Measurements from ENCODE around the gene SERPINB2.

Gene SERPINB2

DNA sequence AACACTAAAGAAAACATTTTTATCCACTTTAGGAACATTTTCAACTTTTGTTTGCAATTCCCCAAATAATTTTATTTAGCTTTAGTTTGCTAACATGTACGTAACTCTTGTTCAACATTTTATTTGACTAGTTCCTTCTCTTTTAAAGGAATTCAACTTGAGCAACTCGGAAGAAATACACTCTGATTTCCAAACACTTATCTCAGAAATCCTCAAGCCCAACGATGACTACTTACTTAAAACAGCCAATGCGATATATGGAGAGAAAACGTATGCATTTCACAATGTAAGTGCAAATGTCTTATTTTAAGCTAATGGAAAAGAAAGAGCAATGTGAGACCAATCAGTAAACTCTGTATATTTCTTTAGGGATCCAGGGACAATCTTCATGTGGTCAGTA is 30.3 kb downstream of the SERPINB2 start:
- Histone ChIP-seq H3K4me3 (ENCODE audit: low read depth, low read length, poor library complexity, severe bottlenecking) (no peak overlapping the region), H3K9me3 (ENCODE audit: low read length) (no peaks in the 10 kb centered on the region), H2AFZ (ENCODE audit: low read length) (no peak overlapping the region), H3K27ac (ENCODE audit: low read depth, low read length, poor library complexity, severe bottlenecking) (no peak overlapping the region), H3K4me2 (ENCODE audit: low read length) (no peak overlapping the region), H3K79me2 (ENCODE audit: insufficient read depth, low read length) (no peaks in the 10 kb centered on the region), H3K36me3 (ENCODE audit: insufficient read depth, low read length) (no peaks in the 10 kb centered on the region), H3K27me3 (ENCODE audit: insufficient read depth, low read length) (no peaks in the 10 kb centered on the region), H3K9me2 (ENCODE audit: low read depth, low read length) (no peaks in the 10 kb centered on the region), H3K9ac (ENCODE audit: low read length) (no peak overlapping the region), H3F3A (ENCODE audit: insufficient read depth, low read length) (no peaks in the 10 kb centered on the region), H3K4me1 (ENCODE audit: insufficient read depth, low read length, severe bottlenecking) (no peaks in the 10 kb centered on the region), H4K20me1 (ENCODE audit: insufficient read depth, low read length) (no peaks in the 10 kb centered on the region)
- no peak for TF ChIP-seq EZH2 (IDR thresholded peaks at IDR 0.05; ENCODE audit: borderline replicate concordance, low read length)
- TF ChIP-seq, protein P1, sequence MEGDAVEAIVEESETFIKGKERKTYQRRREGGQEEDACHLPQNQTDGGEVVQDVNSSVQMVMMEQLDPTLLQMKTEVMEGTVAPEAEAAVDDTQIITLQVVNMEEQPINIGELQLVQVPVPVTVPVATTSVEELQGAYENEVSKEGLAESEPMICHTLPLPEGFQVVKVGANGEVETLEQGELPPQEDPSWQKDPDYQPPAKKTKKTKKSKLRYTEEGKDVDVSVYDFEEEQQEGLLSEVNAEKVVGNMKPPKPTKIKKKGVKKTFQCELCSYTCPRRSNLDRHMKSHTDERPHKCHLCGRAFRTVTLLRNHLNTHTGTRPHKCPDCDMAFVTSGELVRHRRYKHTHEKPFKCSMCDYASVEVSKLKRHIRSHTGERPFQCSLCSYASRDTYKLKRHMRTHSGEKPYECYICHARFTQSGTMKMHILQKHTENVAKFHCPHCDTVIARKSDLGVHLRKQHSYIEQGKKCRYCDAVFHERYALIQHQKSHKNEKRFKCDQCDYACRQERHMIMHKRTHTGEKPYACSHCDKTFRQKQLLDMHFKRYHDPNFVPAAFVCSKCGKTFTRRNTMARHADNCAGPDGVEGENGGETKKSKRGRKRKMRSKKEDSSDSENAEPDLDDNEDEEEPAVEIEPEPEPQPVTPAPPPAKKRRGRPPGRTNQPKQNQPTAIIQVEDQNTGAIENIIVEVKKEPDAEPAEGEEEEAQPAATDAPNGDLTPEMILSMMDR (IDR thresholded peaks at IDR 0.05; ENCODE audit: low read length), result no peak

DNA sequence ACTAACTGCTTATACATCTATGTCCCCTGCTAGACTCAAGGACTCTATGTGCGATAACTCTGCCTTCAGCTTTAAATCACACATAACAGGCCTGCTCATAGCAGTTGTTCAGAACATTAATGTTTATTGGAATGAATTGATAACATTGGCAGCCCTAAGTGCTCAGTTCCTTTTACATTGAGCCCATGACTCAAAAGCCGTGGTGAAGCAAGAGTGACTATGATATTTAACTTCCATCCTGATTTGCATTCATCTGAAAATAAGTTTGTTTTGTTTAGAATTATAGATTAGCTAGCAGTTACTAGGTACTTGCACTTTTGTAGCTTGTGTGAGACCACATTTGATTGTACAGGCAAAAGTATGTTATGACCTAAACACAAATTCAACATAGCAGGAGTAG is 34.5 kb downstream of the SERPINB2 start:
- Histone ChIP-seq H3K36me3 (ENCODE audit: insufficient read depth, low read length) (no peaks in the 10 kb centered on the region), H3F3A (ENCODE audit: insufficient read depth, low read length) (no peaks in the 10 kb centered on the region), H4K20me1 (ENCODE audit: insufficient read depth, low read length) (no peaks in the 10 kb centered on the region), H3K79me2 (ENCODE audit: insufficient read depth, low read length) (no peaks in the 10 kb centered on the region), H3K9me3 (ENCODE audit: low read length) (no peaks in the 10 kb centered on the region), H3K4me3 (ENCODE audit: low read depth, low read length, poor library complexity, severe bottlenecking) (no peak overlapping the region), H3K4me2 (ENCODE audit: low read length) (no peak overlapping the region), H3K9me2 (ENCODE audit: low read depth, low read length) (no peaks in the 10 kb centered on the region), H3K4me1 (ENCODE audit: insufficient read depth, low read length, severe bottlenecking) (no peaks in the 10 kb centered on the region), H2AFZ (ENCODE audit: low read length) (no peak overlapping the region), H3K27me3 (ENCODE audit: insufficient read depth, low read length) (no peaks in the 10 kb centered on the region), H3K27ac (ENCODE audit: low read depth, low read length, poor library complexity, severe bottlenecking) (no peak overlapping the region), H3K9ac (ENCODE audit: low read length) (no peak overlapping the region)
- no peak for TF ChIP-seq EZH2 (IDR thresholded peaks at IDR 0.05; ENCODE audit: borderline replicate concordance, low read length)
- TF ChIP-seq, protein P1 (IDR thresholded peaks at IDR 0.05; ENCODE audit: low read length), result no peak

DNA sequence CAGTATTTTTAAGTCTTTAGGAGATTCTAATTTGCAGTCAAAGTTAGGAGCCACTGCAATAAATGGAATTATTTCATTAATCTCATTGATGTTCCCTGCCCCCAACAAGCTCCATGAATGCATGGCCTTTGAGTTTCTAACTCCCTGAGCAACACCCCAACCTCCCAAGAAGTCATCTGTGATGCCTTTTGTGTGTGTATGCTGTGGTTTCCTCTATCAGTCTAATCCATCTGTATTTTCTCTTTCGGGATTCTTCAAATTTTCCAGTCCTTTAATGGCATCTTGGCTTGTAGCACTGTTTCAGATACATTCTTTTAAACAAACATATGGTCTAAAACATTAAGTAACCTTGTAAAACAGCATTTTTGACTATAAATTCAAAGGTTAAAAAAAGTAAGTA is 37.0 kb downstream of the SERPINB2 start:
- TF ChIP-seq, protein P1 (IDR thresholded peaks at IDR 0.05; ENCODE audit: low read length), result no peak
- no peak for TF ChIP-seq EZH2 (IDR thresholded peaks at IDR 0.05; ENCODE audit: borderline replicate concordance, low read length)
- H3K4me3 ChIP-seq (ENCODE audit: low read depth, low read length, poor library complexity, severe bottlenecking), result no peak overlapping the region
- no peak overlapping the region for H3K4me2 ChIP-seq (ENCODE audit: low read length)
- H3K9ac ChIP-seq (ENCODE audit: low read length), result no peak overlapping the region
- H3K79me2 ChIP-seq (ENCODE audit: insufficient read depth, low read length), result no peaks in the 10 kb centered on the region
- H3K36me3 ChIP-seq (ENCODE audit: insufficient read depth, low read length), result no peaks in the 10 kb centered on the region
- no peaks in the 10 kb centered on the region for H3K9me3 ChIP-seq (ENCODE audit: low read length)
- no peaks in the 10 kb centered on the region for H3F3A ChIP-seq (ENCODE audit: insufficient read depth, low read length)
- H3K27me3 ChIP-seq (ENCODE audit: insufficient read depth, low read length), result no peaks in the 10 kb centered on the region
- H3K4me1 ChIP-seq (ENCODE audit: insufficient read depth, low read length, severe bottlenecking), result no peaks in the 10 kb centered on the region
- H4K20me1 ChIP-seq (ENCODE audit: insufficient read depth, low read length), result no peaks in the 10 kb centered on the region
- H3K27ac ChIP-seq (ENCODE audit: low read depth, low read length, poor library complexity, severe bottlenecking), result no peak overlapping the region
- no peak overlapping the region for H2AFZ ChIP-seq (ENCODE audit: low read length)
- H3K9me2 ChIP-seq (ENCODE audit: low read depth, low read length), result no peaks in the 10 kb centered on the region
